H1 (cell line): ENCODE measurements around the gene DEFB119. TPM values are rescaled to one million over a fixed set of nuclear protein-coding genes. Genes with fewer than 3 reads are reported as not detected.

Experiments
- CTCF ChIA-PET: fragments of 300-600 bp; sonication (Branson Sonifier 250); formaldehyde crosslinking; loops from one replicate; lab custom pipeline; 2021; ENCODE audit not compliant: partially characterized antibody; lab: Charles Lee
- POLR2A ChIA-PET: fragments of 300-600 bp; sonication (Branson Sonifier 250); formaldehyde crosslinking; loops from one replicate; lab custom pipeline; 2021; ENCODE audit warnings: inconsistent platforms; ENCODE audit not compliant: partially characterized antibody; lab: Charles Lee
- DNase-seq, 2 experiments: peaks; one replicate each; pipeline versions ENCODE4 v3.0.0 to v3.0.0-alpha.2; 2010 to 2022; ENCODE audit warnings: low spot score in 2 of 2, low read depth in 1 of 2, mixed read lengths in 1 of 2
- FAIRE-seq: peaks from 2 replicates; lab custom pipeline; 2011; peaks lifted over from hg19 to GRCh38; lab: Jason Lieb, UNC
- H2AFZ ChIP-seq: 2 replicates; pipeline ENCODE4 v1.8.1; 2012; ENCODE audit warnings: low read length, inconsistent platforms
- H2AK5ac ChIP-seq: 2 replicates; pipeline ENCODE4 v1.6.1; 2013; ENCODE audit warnings: low read depth, low read length
- H2BK120ac ChIP-seq: replicated peaks from 2 replicates; pipeline ENCODE3; 2013; ENCODE audit warnings: low read depth, low read length, inconsistent platforms
- H2BK12ac ChIP-seq: 2 replicates; pipeline ENCODE4 v1.6.1; 2013; ENCODE audit warnings: low read depth, low read length
- H2BK15ac ChIP-seq: 2 replicates; pipeline ENCODE4 v1.6.1; 2013; ENCODE audit warnings: low read length
- H2BK20ac ChIP-seq: 2 replicates; pipeline ENCODE4 v1.6.1; 2013; ENCODE audit warnings: low read length
- H2BK5ac ChIP-seq: 2 replicates; pipeline ENCODE4 v1.6.1; 2013; ENCODE audit warnings: low read depth, low read length
- H3K14ac ChIP-seq: 2 replicates; pipeline ENCODE4 v1.6.1; 2013; ENCODE audit warnings: inconsistent platforms; ENCODE audit not compliant: insufficient read length
- H3K18ac ChIP-seq: 2 replicates; pipeline ENCODE4 v1.6.1; 2013; ENCODE audit warnings: low read length; ENCODE audit errors: extremely low read depth
- H3K23ac ChIP-seq: 2 replicates; pipeline ENCODE4 v1.6.1; 2013; ENCODE audit warnings: inconsistent platforms; ENCODE audit not compliant: insufficient read length
- H3K23me2 ChIP-seq: 2 replicates; pipeline ENCODE4 v1.6.1; 2013; ENCODE audit warnings: low read depth, low read length
- H3K27ac ChIP-seq: 2 replicates; pipeline ENCODE4 v1.6.1; 2011; ENCODE audit warnings: low read depth, low read length, inconsistent platforms
- H3K27me3 ChIP-seq, 4 experiments: replicated peaks in 1 of 4; 1 replicate in 1 of 4; 2 replicates in 3 of 4; pipeline versions ENCODE4 v1.6.1 to v1.8.1; 2011 to 2013; ENCODE audit warnings: low read length in 3 of 4, mild to moderate bottlenecking in 3 of 4, inconsistent platforms in 2 of 4, mixed read lengths in 2 of 4, moderate library complexity in 1 of 4; ENCODE audit not compliant: control insufficient read depth in 3 of 4, insufficient read depth in 3 of 4; ENCODE audit errors: extremely low read depth in 1 of 4
- H3K36me3 ChIP-seq, 4 experiments: 2 replicates each; pipeline versions ENCODE4 v1.6.1 to v1.8.1; 2011 to 2013; ENCODE audit warnings: mild to moderate bottlenecking in 4 of 4, low read length in 3 of 4, moderate library complexity in 2 of 4, control low read depth in 1 of 4, inconsistent platforms in 1 of 4; ENCODE audit not compliant: insufficient read depth in 4 of 4, control insufficient read depth in 2 of 4
- H3K4ac ChIP-seq: replicated peaks from 2 replicates; pipeline ENCODE3; 2013; ENCODE audit warnings: low read length, low read depth, mixed read lengths, inconsistent platforms; ENCODE audit not compliant: insufficient read length
- H3K4me1 ChIP-seq, 4 experiments: replicated peaks in 1 of 4; 1 replicate in 1 of 4; 2 replicates in 3 of 4; pipeline versions ENCODE4 v1.6.1 to v1.8.1; 2011 to 2013; ENCODE audit warnings: low read length in 3 of 4, inconsistent platforms in 2 of 4, mixed read lengths in 1 of 4; ENCODE audit not compliant: insufficient read depth in 4 of 4, control insufficient read depth in 3 of 4
- H3K4me2 ChIP-seq, 2 experiments: 2 replicates each; pipeline versions ENCODE4 v1.6.1 to v1.8.1; 2011 to 2013; ENCODE audit warnings: low read depth in 2 of 2, low read length in 2 of 2, control low read depth in 1 of 2, inconsistent platforms in 1 of 2, mild to moderate bottlenecking in 1 of 2; ENCODE audit not compliant: insufficient read depth in 1 of 2
- H3K4me3 ChIP-seq, 4 experiments: fragments of 200-600, 300-600 bp in 1 of 4; sonication (generic), shearing (Covaris generic), sonication (Bioruptor Twin) in 1 of 4; 2 replicates each; pipeline versions ENCODE4 v1.5.1 to v1.8.1; 2011 to 2016; ENCODE audit warnings: low read length in 4 of 4, low read depth in 3 of 4, control low read depth in 2 of 4, inconsistent platforms in 2 of 4, mild to moderate bottlenecking in 2 of 4, mixed read lengths in 1 of 4, moderate library complexity in 1 of 4; ENCODE audit not compliant: insufficient read depth in 2 of 4; ENCODE audit errors: extremely low read depth in 1 of 4
- H3K56ac ChIP-seq: replicated peaks from 2 replicates; pipeline ENCODE3; 2013; ENCODE audit warnings: low read depth, mild to moderate bottlenecking, mixed read lengths, low read length, inconsistent platforms; ENCODE audit not compliant: insufficient read length
- H3K79me1 ChIP-seq: 2 replicates; pipeline ENCODE4 v1.6.1; 2013; ENCODE audit warnings: low read depth, low read length, control low read depth
- H3K79me2 ChIP-seq, 2 experiments: 2 replicates each; pipeline versions ENCODE4 v1.6.1 to v1.8.1; 2012 to 2013; ENCODE audit warnings: low read length in 2 of 2, mild to moderate bottlenecking in 2 of 2, inconsistent platforms in 1 of 2; ENCODE audit not compliant: insufficient read depth in 2 of 2, control insufficient read depth in 1 of 2
- H3K9ac ChIP-seq, 4 experiments: replicated peaks in 1 of 4; 1 replicate in 1 of 4; 2 replicates in 3 of 4; pipeline versions ENCODE4 v1.6.1 to v1.8.1; 2011 to 2013; ENCODE audit warnings: low read depth in 3 of 4, low read length in 3 of 4, control low read depth in 2 of 4, mild to moderate bottlenecking in 2 of 4, moderate library complexity in 2 of 4, inconsistent platforms in 1 of 4; ENCODE audit errors: extremely low read depth in 1 of 4
- H3K9me3 ChIP-seq, 2 experiments: 2 replicates each; pipeline versions ENCODE4 v1.6.1 to v1.8.1; 2012 to 2013; ENCODE audit warnings: mild to moderate bottlenecking in 2 of 2, moderate library complexity in 2 of 2, control low read depth in 1 of 2, inconsistent platforms in 1 of 2, low read depth in 1 of 2, low read length in 1 of 2, mixed read lengths in 1 of 2; ENCODE audit not compliant: insufficient read depth in 2 of 2
- H4K20me1 ChIP-seq, 2 experiments: replicated peaks in 1 of 2; 2 replicates each; pipeline versions ENCODE3 to v1.8.1; 2011 to 2013; ENCODE audit warnings: inconsistent platforms in 2 of 2, low read length in 2 of 2, mild to moderate bottlenecking in 1 of 2; ENCODE audit not compliant: insufficient read depth in 2 of 2, control insufficient read depth in 1 of 2
- H4K5ac ChIP-seq: 2 replicates; pipeline ENCODE4 v1.6.1; 2013; ENCODE audit warnings: low read length, low read depth, mixed read lengths, inconsistent platforms; ENCODE audit not compliant: insufficient read length
- H4K8ac ChIP-seq: 2 replicates; pipeline ENCODE4 v1.8.0; 2013; ENCODE audit warnings: mild to moderate bottlenecking, moderate library complexity, low read length, inconsistent platforms; ENCODE audit not compliant: insufficient read depth; ENCODE audit errors: extremely low read depth
- H4K91ac ChIP-seq: replicated peaks from 2 replicates; pipeline ENCODE3; 2013; ENCODE audit warnings: low read length, mixed read lengths, inconsistent platforms; ENCODE audit not compliant: insufficient read length
- BACH1 ChIP-seq: IDR thresholded peaks from 2 replicates; pipeline ENCODE4 v1.6.1; 2012; ENCODE audit warnings: low read length, improper control_type of control experiment
- BCL11A ChIP-seq, 2 experiments: IDR thresholded peaks; one replicate each; pipeline ENCODE4 v1.6.1; 2011; ENCODE audit warnings: low read depth in 2 of 2, low read length in 2 of 2, mild to moderate bottlenecking in 2 of 2
- JUND ChIP-seq: IDR thresholded peaks from 2 replicates; pipeline ENCODE4 v1.6.1; 2011; ENCODE audit warnings: mild to moderate bottlenecking, improper control_type of control experiment, low read length
- KDM4A ChIP-seq: IDR thresholded peaks from one replicate; pipeline ENCODE4 v1.7.1; 2012; ENCODE audit warnings: low read depth, mild to moderate bottlenecking, moderate library complexity, low read length, inconsistent platforms; ENCODE audit not compliant: severe bottlenecking
- PHF8 ChIP-seq: fragments of 200-600 bp; sonication (generic); conservative IDR thresholded peaks from 2 replicates; pipeline ENCODE4 v1.7.1; 2012; ENCODE audit warnings: low read depth, mild to moderate bottlenecking, inconsistent platforms, low read length, moderate library complexity
- POLR2A ChIP-seq, 2 experiments: IDR thresholded peaks; 1 replicate in 1 of 2; 2 replicates in 1 of 2; pipeline ENCODE4 v1.6.1; 2011; ENCODE audit warnings: low read depth in 2 of 2, low read length in 2 of 2, mild to moderate bottlenecking in 2 of 2; ENCODE audit errors: control extremely low read depth in 1 of 2
- RBBP5 ChIP-seq: IDR thresholded peaks from 2 replicates; pipeline ENCODE4 v1.7.1; 2012; ENCODE audit warnings: low read depth, mild to moderate bottlenecking, inconsistent platforms, low read length, moderate library complexity, borderline replicate concordance
- RFX5 ChIP-seq: IDR thresholded peaks from 2 replicates; pipeline ENCODE4 v1.6.1; 2011; ENCODE audit warnings: low read depth, low read length, improper control_type of control experiment, borderline replicate concordance
- RXRA ChIP-seq: IDR thresholded peaks from 2 replicates; pipeline ENCODE4 v1.6.1; 2011; ENCODE audit warnings: low read depth, mild to moderate bottlenecking, low read length, moderate library complexity; ENCODE audit not compliant: insufficient read depth
- SAP30 ChIP-seq: fragments of 300-600 bp; sonication (generic); IDR thresholded peaks from 2 replicates; pipeline ENCODE4 v1.7.1; 2012; ENCODE audit warnings: low read length, moderate library complexity, mild to moderate bottlenecking, inconsistent platforms; ENCODE audit not compliant: insufficient read depth, insufficient replicate concordance
- SIRT6 ChIP-seq: IDR thresholded peaks from one replicate; pipeline ENCODE4 v1.7.1; 2012; ENCODE audit warnings: low read length, inconsistent platforms
- SP4 ChIP-seq: IDR thresholded peaks from 2 replicates; pipeline ENCODE4 v1.6.1; 2012; ENCODE audit warnings: low read length, inconsistent platforms
- TAF1 ChIP-seq: IDR thresholded peaks from 2 replicates; pipeline ENCODE4 v1.6.1; 2011; ENCODE audit warnings: mild to moderate bottlenecking, low read depth, low read length
- TBP ChIP-seq: IDR thresholded peaks from 2 replicates; pipeline ENCODE4 v1.6.1; 2011; ENCODE audit warnings: low read depth, low read length, improper control_type of control experiment
- WGBS, 2 experiments: shearing (Covaris generic) in 1 of 2; methylation state at CpG; one replicate each; pipeline versions ENCODE4 v1.1.6 to v1.1.7; 2013 to 2015; ENCODE audit warnings: low lambda C conversion rate in 2 of 2, mixed read lengths in 2 of 2, inconsistent platforms in 1 of 2, low coverage in 1 of 2, missing lambda C conversion rate in 1 of 2; ENCODE audit not compliant: insufficient replicate concordance in 2 of 2, insufficient coverage in 1 of 2, insufficient read length in 1 of 2; ENCODE audit errors: extremely low coverage in 1 of 2, missing lambda C conversion rate in 1 of 2; 5-methylcytosine and 5-hydroxymethylcytosine counted together
- polyA plus RNA-seq, 7 experiments: library from polyadenylated mRNA; depleted of rRNA in 3 of 7; stranded (reverse) in 5 of 7; unstranded in 2 of 7; fragments of >200 nt in 5 of 7; fragments of 200-250 nt in 2 of 7; gene quantifications; 1 replicate in 5 of 7; 2 replicates in 1 of 7; 4 replicates in 1 of 7; pipeline versions ENCODE4 v1.2.1 to v1.2.3, GENCODE V29; 2011 to 2013; ENCODE audit warnings: missing spikeins in 2 of 7, mixed read lengths in 2 of 7
- total RNA-seq: library from RNA; stranded (reverse); fragmentation: NEBNext Ultra II Directional; extraction: Animal tissue kit (Norgen Biotek cat#: 25700); gene quantifications from 2 replicates; pipeline ENCODE4 v1.2.1, GENCODE V29; 2021

Gene DEFB119
- total and polyA plus RNA-seq, 2 of the 8 experiments (the other 6 are each of a cell fraction or from before 2014, with no cell fraction given): not detected

DNA sequence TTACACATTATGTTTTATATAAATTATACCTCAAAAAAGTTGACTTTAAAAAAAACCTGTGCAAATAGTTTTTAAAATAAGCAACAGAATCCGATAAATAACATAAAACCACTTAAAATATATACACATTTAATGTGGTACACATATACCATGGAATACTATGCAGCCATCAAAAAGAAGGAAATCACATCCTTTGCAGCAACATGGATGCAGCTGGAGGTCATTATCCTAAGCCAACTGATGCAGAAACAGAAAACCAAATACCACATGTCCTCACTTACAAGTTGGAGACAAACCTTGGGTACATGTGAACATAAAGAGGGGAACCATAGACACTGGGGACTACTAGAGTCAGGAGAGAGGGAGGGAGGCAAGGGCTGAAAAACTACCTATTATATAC, 19.6 kb upstream of the DEFB119 start:
- no peak overlapping the region for H2BK120ac ChIP-seq
- H2BK12ac ChIP-seq: no peak overlapping the region
- H2BK15ac ChIP-seq: no peak overlapping the region
- H3K4me3 ChIP-seq: no peak overlapping the region
- H3K23ac ChIP-seq: no peak overlapping the region
- 71% methylated on average over 1 of the region's 1 CpG; no CpG with 5 or more reads in 1 of the 2 experiments for WGBS, 2 experiments
- no peak for FAIRE-seq
- no peaks in the 10 kb centered on the region for H3K36me3 ChIP-seq
- ChIA-PET CTCF (no interaction called here), POLR2A (no interaction called here)
- H3K56ac ChIP-seq: no peak overlapping the region
- H3K79me1 ChIP-seq: no peaks in the 10 kb centered on the region
- DNase-seq: no peak
- H2BK20ac ChIP-seq: no peak overlapping the region
- H3K27ac ChIP-seq: no peak overlapping the region
- no peaks in the 10 kb centered on the region for H4K20me1 ChIP-seq
- no peak overlapping the region for H3K14ac ChIP-seq
- peaks cover 75 to 82% of the 10 kb centered on the region in 2 experiments for H3K9me3 ChIP-seq
- no peak overlapping the region for H2BK5ac ChIP-seq
- H3K27me3 ChIP-seq: no peaks in the 10 kb centered on the region
- H3K9ac ChIP-seq: no peak overlapping the region
- no peak overlapping the region for H2AK5ac ChIP-seq
- no peak overlapping the region for H4K8ac ChIP-seq
- no peaks in the 10 kb centered on the region for H3K23me2 ChIP-seq
- no peak overlapping the region for H3K4ac ChIP-seq
- H4K91ac ChIP-seq: no peak overlapping the region
- no peak overlapping the region for H3K4me2 ChIP-seq
- no peaks in the 10 kb centered on the region for H3K79me2 ChIP-seq
- H3K18ac ChIP-seq: no peak overlapping the region
- no peaks in the 10 kb centered on the region for H3K4me1 ChIP-seq
- H2AFZ ChIP-seq: no peak overlapping the region
- no peak overlapping the region for H4K5ac ChIP-seq
- TF ChIP-seq POLR2A (IDR thresholded peaks at IDR 0.05; ENCODE audit: control extremely low read depth in 1 of 2, low read depth in 2 of 2, low read length in 2 of 2): no peak
- TF ChIP-seq TBP: no peak
- no peak for TF ChIP-seq KDM4A
- TF ChIP-seq PHF8: no peak
- TF ChIP-seq SAP30: no peak
- no peak for TF ChIP-seq TAF1
- no peak for TF ChIP-seq BACH1
- no peak for TF ChIP-seq BCL11A (IDR thresholded peaks at IDR 0.05; ENCODE audit: low read depth in 2 of 2, low read length in 2 of 2)
- no peak for TF ChIP-seq RFX5
- no peak for TF ChIP-seq RXRA
- no peak for TF ChIP-seq SIRT6
- no peak for TF ChIP-seq RBBP5
- TF ChIP-seq JUND: no peak
- no peak for TF ChIP-seq SP4
